HG02870 (cell line): Measurements from ENCODE around the gene MRPS18C.

Experiments used
- ATAC-seq: cut with Tn5 transposase; IDR thresholded peaks from one replicate; pipeline ENCODE4 v1.9.1; 2021; ENCODE audit warnings: mild to moderate bottlenecking, moderate library complexity; ENCODE audit not compliant: unreplicated experiment

Gene MRPS18C

DNA sequence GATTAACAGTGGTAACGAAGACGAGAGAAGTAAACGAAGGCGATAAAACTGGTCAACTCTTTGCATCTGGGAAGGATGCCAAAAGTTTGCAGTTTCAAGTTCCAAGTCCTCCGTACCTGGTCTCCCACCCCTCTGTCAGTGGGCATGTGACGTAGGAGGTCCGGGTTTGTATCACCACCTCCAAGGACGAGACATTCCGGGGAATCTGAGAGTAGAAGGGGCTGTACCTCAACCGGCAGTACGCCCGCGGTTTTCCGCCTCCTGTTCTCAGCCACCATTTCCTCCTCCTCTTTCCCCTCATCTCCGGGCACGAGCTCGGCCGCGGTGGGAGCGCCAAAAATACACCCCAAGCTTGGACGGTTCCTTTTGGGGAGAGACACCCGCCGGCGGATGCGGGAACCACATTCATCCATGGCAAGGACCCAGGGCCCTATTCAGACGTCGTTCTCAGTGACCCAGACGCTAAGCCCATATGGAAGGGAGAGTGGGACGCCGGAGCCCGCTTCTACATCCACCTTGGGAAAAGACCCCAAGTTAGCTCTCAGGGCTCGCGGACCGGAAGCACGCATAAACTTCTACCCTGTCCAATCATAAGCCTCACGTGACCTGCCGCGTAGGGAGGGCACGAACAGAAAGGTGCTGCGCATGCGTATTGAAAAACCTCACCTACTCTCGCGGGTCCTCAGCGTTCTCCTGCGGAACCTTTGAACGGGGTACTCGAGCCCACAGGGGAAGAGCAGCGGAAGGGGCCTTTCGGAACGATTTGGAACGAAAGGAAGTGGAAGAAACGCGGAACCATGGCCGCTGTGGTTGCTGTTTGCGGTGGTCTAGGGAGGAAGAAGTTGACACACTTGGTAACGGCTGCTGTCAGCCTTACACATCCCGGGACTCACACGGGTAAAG is at the start of gene MRPS18C, which contains the start of gene HELQ:
Gene MRPS18C (plus strand): TSS at position 778 of the 903 bp plus-strand sequence. CDS start 20 bp downstream, at position 798.
Gene HELQ (minus strand): TSS at position 543 of the 903 bp plus-strand sequence. CDS start 130 bp downstream, at position 413.
- ATAC-seq, result peak; percentile 93

- no peak for ATAC-seq
Observed at GRCh38 chr4:83408908-83409307, 47.0 kb upstream of the MRPS18C start.

GRCh38 chr4:83413676-83414075 is 42.2 kb upstream of the MRPS18C start:
- no peak for ATAC-seq

GRCh38 chr4:83417566-83417965 is 38.3 kb upstream of the MRPS18C start:
- no peak for ATAC-seq

DNA sequence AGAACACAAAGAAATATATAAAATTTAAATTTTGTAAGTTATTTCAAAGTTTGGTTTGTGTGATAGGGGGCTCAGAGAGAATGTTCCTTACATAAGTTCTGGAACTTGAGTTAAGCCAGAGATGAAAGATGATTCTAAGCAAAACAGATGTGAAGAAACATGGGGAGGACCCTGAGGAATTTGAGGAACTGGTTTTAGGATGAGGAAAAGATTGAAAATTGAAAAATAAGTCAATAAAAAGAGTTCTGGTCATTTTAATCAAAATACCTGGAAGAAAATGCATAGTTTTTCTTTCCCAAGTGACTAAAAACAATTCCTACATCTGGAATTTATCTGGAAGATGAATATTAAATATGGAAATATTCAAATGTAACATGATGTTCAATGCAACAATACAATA is 37.6 kb upstream of the MRPS18C start:
- ATAC-seq, result no peak

DNA sequence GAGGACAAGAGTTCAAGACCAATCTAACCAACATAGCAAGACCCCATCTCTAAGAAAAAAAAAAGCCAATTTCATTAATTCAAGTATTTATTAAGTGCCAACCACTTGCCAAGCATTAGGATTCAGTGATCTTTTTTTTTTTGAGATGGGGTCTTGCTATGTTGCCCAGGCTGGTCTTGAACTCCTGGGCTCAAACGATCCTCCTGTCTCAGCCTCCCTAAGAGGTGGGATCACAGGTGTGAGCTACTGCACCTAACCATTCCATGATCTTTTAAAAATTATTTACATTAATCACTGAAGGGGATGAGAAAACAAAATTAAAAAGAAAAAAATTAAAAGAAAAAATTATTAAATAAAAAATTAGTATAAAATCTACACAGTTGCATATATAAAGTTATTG is 24.7 kb upstream of the MRPS18C start:
- ATAC-seq, result no peak

GRCh38 chr4:83436680-83437079 is 19.2 kb upstream of the MRPS18C start:
- ATAC-seq, result no peak

DNA sequence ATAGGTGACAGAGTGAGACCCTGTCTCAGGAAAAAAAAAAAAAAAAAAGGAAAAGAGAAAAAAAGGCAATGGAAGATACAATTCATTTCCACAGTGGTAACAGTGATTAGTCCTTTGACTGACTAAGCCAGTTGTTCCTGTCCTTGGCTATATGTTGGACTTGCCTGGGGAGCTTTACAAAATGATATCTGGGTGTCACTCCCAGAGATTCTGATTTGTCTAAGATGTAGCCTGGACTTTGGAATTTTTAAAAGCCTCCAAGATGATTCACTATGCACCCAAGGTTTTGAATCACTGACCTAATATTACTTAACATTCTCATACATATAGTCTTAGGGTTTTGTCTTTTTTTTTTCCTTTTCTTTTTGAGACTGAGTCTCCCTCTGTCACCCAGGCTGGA is 17.1 kb upstream of the MRPS18C start:
- ATAC-seq, result no peak

DNA sequence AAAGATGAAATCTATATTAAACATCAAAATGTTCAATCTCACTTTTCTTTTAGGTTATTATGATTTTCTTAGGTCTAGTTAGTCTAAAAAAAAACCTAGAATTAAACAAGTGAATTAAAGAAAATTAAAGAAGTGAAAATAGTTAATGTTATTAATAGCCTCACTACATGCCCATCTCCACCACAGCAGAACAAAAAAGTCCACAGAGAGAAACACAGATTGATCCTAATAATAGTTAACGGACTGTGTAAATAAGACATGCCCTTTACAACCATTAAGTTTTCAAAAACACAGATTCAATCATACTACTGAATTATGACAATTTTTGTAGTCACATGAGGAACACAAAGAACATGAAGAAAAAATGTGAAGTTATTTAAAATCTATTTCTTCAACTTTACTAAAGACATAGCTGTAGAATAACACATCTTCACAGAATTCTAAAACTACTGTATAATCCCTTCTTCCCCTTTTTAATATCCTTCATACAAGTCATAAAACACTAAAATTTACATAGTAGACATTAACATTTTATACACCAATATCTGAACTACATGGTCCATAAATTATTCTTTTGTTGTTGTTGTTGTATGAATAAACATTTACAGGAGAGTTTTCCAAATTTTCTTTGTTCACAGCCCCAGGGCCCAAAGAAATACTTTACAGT is 15.6 kb upstream of the MRPS18C start:
- no peak for ATAC-seq

- ATAC-seq, result no peak
Observed at GRCh38 chr4:83440899-83441298, 15.0 kb upstream of the MRPS18C start.

DNA sequence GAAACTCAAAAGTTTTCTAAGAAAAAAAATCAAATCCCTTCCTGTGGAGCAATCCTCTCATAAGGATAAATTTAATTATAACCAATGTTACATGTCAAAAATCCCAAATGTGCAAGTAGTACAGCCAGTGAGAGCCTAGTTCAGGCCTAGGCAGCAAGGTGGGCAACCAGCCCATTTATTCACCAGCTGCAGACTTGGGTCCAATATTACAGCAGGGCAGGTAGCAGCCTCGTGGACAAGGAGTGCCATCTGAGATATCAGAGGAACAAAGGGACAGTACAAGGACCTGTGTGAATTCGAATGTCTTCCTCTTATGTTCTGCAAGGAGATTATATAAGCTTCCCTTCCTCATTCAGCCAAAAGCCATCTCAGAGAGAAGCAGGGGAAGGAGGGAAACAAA is 6.8 kb upstream of the MRPS18C start:
- ATAC-seq, result no peak

DNA sequence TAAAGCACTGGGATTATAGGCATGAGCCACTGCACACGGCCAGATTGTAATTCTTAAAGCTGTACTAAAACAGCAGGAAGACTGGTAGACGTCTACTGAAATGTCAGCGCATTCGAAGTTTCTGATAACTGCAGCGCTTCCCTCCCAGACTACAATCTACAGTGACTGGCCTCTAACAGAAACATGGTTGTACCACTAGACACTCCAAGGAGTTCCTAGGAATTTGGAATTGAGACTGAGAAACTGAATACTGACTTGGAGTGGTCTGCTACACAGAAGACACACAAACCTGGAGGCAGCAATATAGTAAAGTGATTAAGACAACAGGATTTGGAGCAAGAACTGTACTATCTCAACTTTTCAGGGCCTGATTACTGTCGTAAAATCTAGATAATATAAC is 1.2 kb upstream of the MRPS18C start:
- no peak for ATAC-seq

GRCh38 chr4:83456184-83456501 is 285 bp downstream of the MRPS18C start:
- no peak for ATAC-seq

GRCh38 chr4:83473423-83473822 is 17.6 kb downstream of the MRPS18C start:
- no peak for ATAC-seq

GRCh38 chr4:83473966-83474365 is 18.1 kb downstream of the MRPS18C start:
- ATAC-seq, result no peak

GRCh38 chr4:83484500-83485461 is 28.9 kb downstream of the MRPS18C start, which contains the start of gene ABRAXAS1:
ABRAXAS1 (minus strand) TSS chr4:83485100; CDS start chr4:83485072, 28 bp downstream.
- ATAC-seq, result peak; percentile 94

- ATAC-seq, result no peak
Observed at GRCh38 chr4:83486457-83487129, 30.7 kb downstream of the MRPS18C start.

GRCh38 chr4:83489711-83490326 is 34.0 kb downstream of the MRPS18C start:
- ATAC-seq, result no peak

DNA sequence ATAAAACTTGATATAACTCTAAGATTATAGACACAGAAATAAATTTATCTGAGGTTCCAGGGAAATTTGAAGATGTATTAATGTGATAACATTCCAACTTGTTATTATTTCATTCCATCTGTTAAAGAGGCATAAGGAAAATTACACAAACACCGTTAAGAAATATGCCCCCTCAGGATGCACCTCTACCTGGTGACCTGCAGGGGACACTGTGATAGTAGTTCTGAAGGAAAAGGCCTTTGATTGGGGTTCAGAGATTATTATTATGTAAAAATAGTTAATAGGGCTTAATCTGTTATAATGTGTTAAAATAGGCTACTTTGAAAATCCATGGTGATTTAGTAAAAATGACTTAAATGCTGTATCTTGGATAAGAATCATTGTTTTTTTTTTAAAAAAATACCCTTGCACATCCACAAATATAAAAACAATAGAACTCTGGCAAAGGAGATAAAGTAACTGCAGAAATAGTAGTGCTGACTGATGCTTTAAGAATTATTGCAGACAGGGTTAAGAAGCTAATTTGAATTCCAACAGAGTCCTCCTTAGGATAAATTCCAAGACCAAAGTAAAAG is 35.1 kb downstream of the MRPS18C start:
- peak; percentile 78 for ATAC-seq
